ENCODE results near the gene SFTA2.
A peak's percentile ranks its signal among the peaks of the same experiment; 100 is the strongest.
"Not testable (repeated sequence)": the region's sequence is repeated elsewhere in the genome, so short reads cannot be mapped to it uniquely, and the experiment has no call there.

SFTA2 gene

GRCh38 chr6:30931272-30931671 is 698 bp downstream of the SFTA2 start:
- peaks cover 13% of the 10 kb centered on the region for H3K9me3 ChIP-seq (ENCODE audit: control insufficient read depth, low read length)
- H2BK12ac ChIP-seq (ENCODE audit: low read length in 2 of 2): no peak overlapping the region
- no peak overlapping the region for H3K23ac ChIP-seq (ENCODE audit: low read length in 2 of 2)
- H3K27me3 ChIP-seq (ENCODE audit: control insufficient read depth in 1 of 2, insufficient read depth in 1 of 2, low read length in 2 of 2): peaks cover 0 to 47% of the 10 kb centered on the region in 2 experiments
- peaks cover 36% of the 10 kb centered on the region for H3K4me1 ChIP-seq (ENCODE audit: control insufficient read depth, insufficient read depth, low read depth, low read length)
- H2AFZ ChIP-seq (ENCODE audit: low read depth, low read length): no peak overlapping the region
- H3K27ac ChIP-seq (ENCODE audit: low read length, poor library complexity, severe bottlenecking): no peak overlapping the region
- peak overlapping the region; percentile 7 for H2AK5ac ChIP-seq (ENCODE audit: low read length, severe bottlenecking)
- 71% methylated on average over 8 of the region's 8 CpGs for WGBS
- no peak overlapping the region for H4K91ac ChIP-seq (ENCODE audit: low read length)
- H2BK120ac ChIP-seq (ENCODE audit: low read depth, low read length): no peak overlapping the region
- no peak overlapping the region for H2BK5ac ChIP-seq (ENCODE audit: low read depth, low read length, poor library complexity, severe bottlenecking)
- H3K14ac ChIP-seq (ENCODE audit: low read length in 2 of 2): no peak overlapping the region
- H3K18ac ChIP-seq (ENCODE audit: low read depth in 1 of 2, low read length in 2 of 2): no peak overlapping the region
- no peaks in the 10 kb centered on the region for H3K79me1 ChIP-seq (replicated peaks; ENCODE audit: low read length, poor library complexity, severe bottlenecking)
- H2BK15ac ChIP-seq (ENCODE audit: low read depth, poor library complexity, severe bottlenecking): no peak overlapping the region
- no peak overlapping the region for H3K4me3 ChIP-seq (ENCODE audit: insufficient read depth in 1 of 2, low read depth in 1 of 2, low read length in 2 of 2)
- H3K4me2 ChIP-seq (ENCODE audit: low read length, poor library complexity, severe bottlenecking): no peak overlapping the region
- no peak overlapping the region for H4K8ac ChIP-seq (ENCODE audit: low read length)
- no peak overlapping the region for H3K9ac ChIP-seq (ENCODE audit: low read length)
- H3K36me3 ChIP-seq (ENCODE audit: control insufficient read depth in 1 of 2, insufficient read depth in 2 of 2, low read depth in 1 of 2, low read length in 2 of 2): peaks cover 6 to 12% of the 10 kb centered on the region in 2 experiments
- DNase-seq: no peak
- no peak overlapping the region for H3K4ac ChIP-seq (ENCODE audit: low read depth in 1 of 2, low read length in 2 of 2)

- H2AFZ ChIP-seq (ENCODE audit: low read depth, low read length): no peak overlapping the region
- no peak overlapping the region for H2BK5ac ChIP-seq (ENCODE audit: low read depth, low read length, poor library complexity, severe bottlenecking)
- 94% methylated on average over 4 of the region's 4 CpGs for WGBS
These were observed 1.5 kb downstream of the SFTA2 start for GRCh38 chr6:30930506-30930905.

GRCh38 chr6:30928677-30929076 is 3.3 kb downstream of the SFTA2 start:
- H3K9ac ChIP-seq (ENCODE audit: low read length): no peak overlapping the region
- no peak overlapping the region for H3K18ac ChIP-seq (ENCODE audit: low read depth in 1 of 2, low read length in 2 of 2)
- no peak overlapping the region for H2AK5ac ChIP-seq (ENCODE audit: low read length, severe bottlenecking)
- no peak overlapping the region for H3K27ac ChIP-seq (ENCODE audit: low read length, poor library complexity, severe bottlenecking)
- H2BK5ac ChIP-seq (ENCODE audit: low read depth, low read length, poor library complexity, severe bottlenecking): no peak overlapping the region
- no peak overlapping the region for H3K4me3 ChIP-seq (ENCODE audit: insufficient read depth in 1 of 2, low read depth in 1 of 2, low read length in 2 of 2)
- peaks cover 0 to 29% of the 10 kb centered on the region in 2 experiments for H3K27me3 ChIP-seq (ENCODE audit: control insufficient read depth in 1 of 2, insufficient read depth in 1 of 2, low read length in 2 of 2)
- H2AFZ ChIP-seq (ENCODE audit: low read depth, low read length): no peak overlapping the region
- peaks cover 13% of the 10 kb centered on the region for H3K9me3 ChIP-seq (ENCODE audit: control insufficient read depth, low read length)
- H3K36me3 ChIP-seq (ENCODE audit: control insufficient read depth in 1 of 2, insufficient read depth in 2 of 2, low read depth in 1 of 2, low read length in 2 of 2): peaks cover 22 to 33% of the 10 kb centered on the region in 2 experiments
- whole genome bisulfite sequencing: 98% methylated on average over 3 of the region's 3 CpGs
- DNase-seq: no peak
- H3K23ac ChIP-seq (ENCODE audit: low read length in 2 of 2): no peak overlapping the region
- H4K8ac ChIP-seq (ENCODE audit: low read length): no peak overlapping the region
- H2BK15ac ChIP-seq (ENCODE audit: low read depth, poor library complexity, severe bottlenecking): no peak overlapping the region
- H3K79me1 ChIP-seq (replicated peaks; ENCODE audit: low read length, poor library complexity, severe bottlenecking): no peaks in the 10 kb centered on the region
- no peak overlapping the region for H3K4ac ChIP-seq (ENCODE audit: low read depth in 1 of 2, low read length in 2 of 2)
- H4K91ac ChIP-seq (ENCODE audit: low read length): no peak overlapping the region
- H3K4me2 ChIP-seq (ENCODE audit: low read length, poor library complexity, severe bottlenecking): no peak overlapping the region
- H2BK12ac ChIP-seq (ENCODE audit: low read length in 2 of 2): no peak overlapping the region
- no peak overlapping the region for H3K14ac ChIP-seq (ENCODE audit: low read length in 2 of 2)
- H3K4me1 ChIP-seq (ENCODE audit: control insufficient read depth, insufficient read depth, low read depth, low read length): peaks cover 43% of the 10 kb centered on the region
- no peak overlapping the region for H2BK120ac ChIP-seq (ENCODE audit: low read depth, low read length)

More at GRCh38 chr6:30930506-30930905, 1.5 kb downstream of the SFTA2 start:
- Histone ChIP-seq H3K9ac (ENCODE audit: low read length) (no peak overlapping the region), H3K79me1 (replicated peaks; ENCODE audit: low read length, poor library complexity, severe bottlenecking) (no peaks in the 10 kb centered on the region), H3K14ac (ENCODE audit: low read length in 2 of 2) (no peak overlapping the region), H4K8ac (ENCODE audit: low read length) (no peak overlapping the region), H3K23ac (ENCODE audit: low read length in 2 of 2) (no peak overlapping the region), H3K36me3 (ENCODE audit: control insufficient read depth in 1 of 2, insufficient read depth in 2 of 2, low read depth in 1 of 2, low read length in 2 of 2) (peaks cover 13 to 20% of the 10 kb centered on the region in 2 experiments), H3K4me3 (ENCODE audit: insufficient read depth in 1 of 2, low read depth in 1 of 2, low read length in 2 of 2) (no peak overlapping the region), H2BK120ac (ENCODE audit: low read depth, low read length) (no peak overlapping the region), H3K18ac (ENCODE audit: low read depth in 1 of 2, low read length in 2 of 2) (no peak overlapping the region), H3K4me1 (ENCODE audit: control insufficient read depth, insufficient read depth, low read depth, low read length) (peaks cover 40% of the 10 kb centered on the region), H3K27me3 (ENCODE audit: control insufficient read depth in 1 of 2, insufficient read depth in 1 of 2, low read length in 2 of 2) (peaks cover 0 to 41% of the 10 kb centered on the region in 2 experiments), H2AK5ac (ENCODE audit: low read length, severe bottlenecking) (peak overlapping the region; percentile 47), H3K27ac (ENCODE audit: low read length, poor library complexity, severe bottlenecking) (no peak overlapping the region), H4K91ac (ENCODE audit: low read length) (no peak overlapping the region), H3K9me3 (ENCODE audit: control insufficient read depth, low read length) (peaks cover 13% of the 10 kb centered on the region), H3K4me2 (ENCODE audit: low read length, poor library complexity, severe bottlenecking) (no peak overlapping the region), H3K4ac (ENCODE audit: low read depth in 1 of 2, low read length in 2 of 2) (no peak overlapping the region), H2BK12ac (ENCODE audit: low read length in 2 of 2) (no peak overlapping the region), H2BK15ac (ENCODE audit: low read depth, poor library complexity, severe bottlenecking) (no peak overlapping the region)
- DNase-seq: no peak

GRCh38 chr6:30927080-30927479 is 4.9 kb downstream of the SFTA2 start:
- H3K36me3 ChIP-seq (ENCODE audit: control insufficient read depth in 1 of 2, insufficient read depth in 2 of 2, low read depth in 1 of 2, low read length in 2 of 2): peaks cover 38 to 49% of the 10 kb centered on the region in 2 experiments
- not testable (repeated sequence) for H3K4ac ChIP-seq (ENCODE audit: low read depth in 1 of 2, low read length in 2 of 2); H2AK5ac ChIP-seq (ENCODE audit: low read length, severe bottlenecking); H3K79me1 ChIP-seq (replicated peaks; ENCODE audit: low read length, poor library complexity, severe bottlenecking); H4K8ac ChIP-seq (ENCODE audit: low read length); H3K14ac ChIP-seq (ENCODE audit: low read length in 2 of 2); H3K4me3 ChIP-seq (ENCODE audit: insufficient read depth in 1 of 2, low read depth in 1 of 2, low read length in 2 of 2); H2BK5ac ChIP-seq (ENCODE audit: low read depth, low read length, poor library complexity, severe bottlenecking); H2BK120ac ChIP-seq (ENCODE audit: low read depth, low read length); H2BK15ac ChIP-seq (ENCODE audit: low read depth, poor library complexity, severe bottlenecking); H2BK12ac ChIP-seq (ENCODE audit: low read length in 2 of 2); H3K27ac ChIP-seq (ENCODE audit: low read length, poor library complexity, severe bottlenecking); H3K23ac ChIP-seq (ENCODE audit: low read length in 2 of 2); H4K91ac ChIP-seq (ENCODE audit: low read length); H2AFZ ChIP-seq (ENCODE audit: low read depth, low read length); DNase-seq; H3K18ac ChIP-seq (ENCODE audit: low read depth in 1 of 2, low read length in 2 of 2); H3K9ac ChIP-seq (ENCODE audit: low read length); H3K4me2 ChIP-seq (ENCODE audit: low read length, poor library complexity, severe bottlenecking)
- H3K27me3 ChIP-seq (ENCODE audit: control insufficient read depth in 1 of 2, insufficient read depth in 1 of 2, low read length in 2 of 2): peaks cover 0 to 18% of the 10 kb centered on the region in 2 experiments
- H3K4me1 ChIP-seq (ENCODE audit: control insufficient read depth, insufficient read depth, low read depth, low read length): peaks cover 47% of the 10 kb centered on the region
- 95% methylated on average over 2 of the region's 3 CpGs for WGBS
- peaks cover 13% of the 10 kb centered on the region for H3K9me3 ChIP-seq (ENCODE audit: control insufficient read depth, low read length)

Measured in mesenchymal stem cell (in vitro differentiated cells and primary cell).